Erythroblast (primary cell): ENCODE data around the gene ZNF865.

Experiments
- GATA1 ChIP-seq: IDR thresholded peaks from 2 replicates; pipeline ENCODE4 v1.6.1; 2011; ENCODE audit warnings: low read depth, mild to moderate bottlenecking, control low read depth, low read length, moderate library complexity
- POLR2A ChIP-seq: IDR thresholded peaks from 2 replicates; pipeline ENCODE4 v1.6.1; 2011; ENCODE audit warnings: mild to moderate bottlenecking, low read length

- TF ChIP-seq POLR2A (no peak), GATA1 (no peak)
These were observed 18.3 kb upstream of the ZNF865 start for GRCh38 chr19:55586976-55587668.
